ENCODE results near the gene SOBP. TPM values are rescaled to one million over a fixed set of nuclear protein-coding genes. Genes with fewer than 3 reads are reported as not detected.

The SOBP gene, protein sequence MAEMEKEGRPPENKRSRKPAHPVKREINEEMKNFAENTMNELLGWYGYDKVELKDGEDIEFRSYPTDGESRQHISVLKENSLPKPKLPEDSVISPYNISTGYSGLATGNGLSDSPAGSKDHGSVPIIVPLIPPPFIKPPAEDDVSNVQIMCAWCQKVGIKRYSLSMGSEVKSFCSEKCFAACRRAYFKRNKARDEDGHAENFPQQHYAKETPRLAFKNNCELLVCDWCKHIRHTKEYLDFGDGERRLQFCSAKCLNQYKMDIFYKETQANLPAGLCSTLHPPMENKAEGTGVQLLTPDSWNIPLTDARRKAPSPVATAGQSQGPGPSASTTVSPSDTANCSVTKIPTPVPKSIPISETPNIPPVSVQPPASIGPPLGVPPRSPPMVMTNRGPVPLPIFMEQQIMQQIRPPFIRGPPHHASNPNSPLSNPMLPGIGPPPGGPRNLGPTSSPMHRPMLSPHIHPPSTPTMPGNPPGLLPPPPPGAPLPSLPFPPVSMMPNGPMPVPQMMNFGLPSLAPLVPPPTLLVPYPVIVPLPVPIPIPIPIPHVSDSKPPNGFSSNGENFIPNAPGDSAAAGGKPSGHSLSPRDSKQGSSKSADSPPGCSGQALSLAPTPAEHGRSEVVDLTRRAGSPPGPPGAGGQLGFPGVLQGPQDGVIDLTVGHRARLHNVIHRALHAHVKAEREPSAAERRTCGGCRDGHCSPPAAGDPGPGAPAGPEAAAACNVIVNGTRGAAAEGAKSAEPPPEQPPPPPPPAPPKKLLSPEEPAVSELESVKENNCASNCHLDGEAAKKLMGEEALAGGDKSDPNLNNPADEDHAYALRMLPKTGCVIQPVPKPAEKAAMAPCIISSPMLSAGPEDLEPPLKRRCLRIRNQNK
- total RNA-seq: 10 to 100 TPM in 2 of 4 donors, 1 to 10 TPM in 2; 2.6 to 21.2 (median 8.7) TPM

DNA sequence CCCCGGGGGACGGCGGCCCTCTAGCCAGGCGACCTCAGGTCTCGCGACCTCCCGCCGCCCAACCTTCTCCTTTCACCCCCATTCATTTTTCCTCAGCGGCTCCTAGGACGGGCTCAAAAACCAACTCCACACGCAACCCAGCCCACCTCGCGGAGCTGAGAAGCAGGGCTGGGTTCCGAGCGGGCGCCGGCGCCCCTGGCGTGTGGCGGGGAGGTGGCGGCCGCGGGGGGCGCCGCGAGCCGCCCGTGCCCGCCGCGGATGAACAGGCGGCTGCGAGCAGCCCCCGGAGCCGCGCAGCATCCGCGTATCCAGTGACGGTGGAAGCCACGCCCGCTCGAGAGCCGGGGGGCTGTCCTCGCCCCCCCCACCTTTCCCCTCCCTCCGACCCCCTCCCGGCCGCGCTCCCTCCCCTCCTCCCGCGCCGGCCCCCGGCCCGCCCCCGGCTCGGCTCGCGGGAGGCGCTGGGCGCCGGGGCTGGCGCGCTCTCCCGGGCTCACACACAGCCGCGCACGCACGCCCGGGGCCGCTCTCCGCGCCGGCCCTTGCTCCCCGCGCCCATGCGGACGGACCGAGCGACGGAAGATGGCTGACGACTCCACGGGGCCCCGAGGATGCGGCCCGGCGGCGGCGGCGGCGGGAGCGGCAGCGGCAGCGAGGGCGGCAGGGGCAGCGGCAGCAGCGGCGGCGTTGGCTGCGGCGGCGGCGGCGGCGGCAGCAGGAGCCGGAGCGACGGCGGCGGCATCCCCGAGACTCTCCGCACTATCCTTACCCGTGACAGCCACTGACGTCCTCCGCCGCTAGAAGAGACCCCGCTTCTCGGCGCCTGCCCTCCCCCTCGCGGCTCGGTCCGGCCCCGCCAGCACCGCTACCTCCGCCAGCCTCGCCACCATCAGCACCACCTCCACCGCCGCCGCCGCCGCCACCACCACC is at the start of gene SOBP:
TSS of gene SOBP (plus strand) at position 482 of the 930 bp plus-strand sequence. CDS start 500 bp downstream, outside the sequence.
- peak in 2 of 4 experiments; percentile 11 to 36 for TF ChIP-seq CTCF (IDR thresholded peaks at IDR 0.05)
- peak in 1 of 2 donors; percentile 60 for TF ChIP-seq POLR2A (IDR thresholded peaks at IDR 0.05)
- peak within 1 kb of the TSS; percentile 85 to 95 for H3K27ac ChIP-seq
- peak within 1 kb of the TSS; percentile 63 to 66 for H3K4me3 ChIP-seq
- intact Hi-C loops (cut with DNase I; ENCODE audit: low total_unique reads): no loop called here
- no peaks in the 10 kb centered on the region for H3K4me1 ChIP-seq
- DNase-seq: peak; percentile 73 to 79
- H3K27me3 ChIP-seq: no peaks in the 10 kb centered on the region
- no peaks in the 10 kb centered on the region for H3K9me3 ChIP-seq
- H3K36me3 ChIP-seq: no peaks in the 10 kb centered on the region

GRCh38 chr6:107440936-107441335 is 49.0 kb upstream of the SOBP start:
- no peak overlapping the region for H3K27ac ChIP-seq
- no peaks in the 10 kb centered on the region for H3K36me3 ChIP-seq
- no peak overlapping the region for H3K4me3 ChIP-seq
- intact Hi-C loops (cut with DNase I; ENCODE audit: low total_unique reads): no loop called here
- no peaks in the 10 kb centered on the region for H3K4me1 ChIP-seq
- TF ChIP-seq POLR2A (IDR thresholded peaks at IDR 0.05): no peak
- TF ChIP-seq CTCF (IDR thresholded peaks at IDR 0.05): no peak
- no peak for DNase-seq
- no peaks in the 10 kb centered on the region for H3K27me3 ChIP-seq
- no peaks in the 10 kb centered on the region for H3K9me3 ChIP-seq

GRCh38 chr6:107441682-107442081 is 48.2 kb upstream of the SOBP start:
- intact Hi-C loops (cut with DNase I; ENCODE audit: low total_unique reads): no loop called here
- no peak for TF ChIP-seq POLR2A (IDR thresholded peaks at IDR 0.05)
- TF ChIP-seq CTCF (IDR thresholded peaks at IDR 0.05): no peak
- Histone ChIP-seq H3K36me3 (no peaks in the 10 kb centered on the region), H3K4me3 (no peak overlapping the region), H3K27ac (no peak overlapping the region), H3K4me1 (no peaks in the 10 kb centered on the region), H3K27me3 (no peaks in the 10 kb centered on the region), H3K9me3 (no peaks in the 10 kb centered on the region)
- DNase-seq: no peak

GRCh38 chr6:107442938-107443607 is 46.8 kb upstream of the SOBP start:
- Histone ChIP-seq H3K4me1 (no peaks in the 10 kb centered on the region), H3K27me3 (no peaks in the 10 kb centered on the region), H3K27ac (no peak overlapping the region), H3K9me3 (no peaks in the 10 kb centered on the region), H3K4me3 (no peak overlapping the region), H3K36me3 (no peaks in the 10 kb centered on the region)
- TF ChIP-seq POLR2A (IDR thresholded peaks at IDR 0.05) (no peak), CTCF (IDR thresholded peaks at IDR 0.05) (no peak)
- DNase-seq: no peak
- intact Hi-C loops (cut with DNase I; ENCODE audit: low total_unique reads): no loop called here
